ENCODE measurements around the gene NOTCH3.
A peak's percentile ranks its signal among the peaks of the same experiment; 100 is the strongest.

NOTCH3 gene

GRCh38 chr19:15161028-15161984 is 39.5 kb downstream of the NOTCH3 start:
- TF ChIP-seq, protein P1, sequence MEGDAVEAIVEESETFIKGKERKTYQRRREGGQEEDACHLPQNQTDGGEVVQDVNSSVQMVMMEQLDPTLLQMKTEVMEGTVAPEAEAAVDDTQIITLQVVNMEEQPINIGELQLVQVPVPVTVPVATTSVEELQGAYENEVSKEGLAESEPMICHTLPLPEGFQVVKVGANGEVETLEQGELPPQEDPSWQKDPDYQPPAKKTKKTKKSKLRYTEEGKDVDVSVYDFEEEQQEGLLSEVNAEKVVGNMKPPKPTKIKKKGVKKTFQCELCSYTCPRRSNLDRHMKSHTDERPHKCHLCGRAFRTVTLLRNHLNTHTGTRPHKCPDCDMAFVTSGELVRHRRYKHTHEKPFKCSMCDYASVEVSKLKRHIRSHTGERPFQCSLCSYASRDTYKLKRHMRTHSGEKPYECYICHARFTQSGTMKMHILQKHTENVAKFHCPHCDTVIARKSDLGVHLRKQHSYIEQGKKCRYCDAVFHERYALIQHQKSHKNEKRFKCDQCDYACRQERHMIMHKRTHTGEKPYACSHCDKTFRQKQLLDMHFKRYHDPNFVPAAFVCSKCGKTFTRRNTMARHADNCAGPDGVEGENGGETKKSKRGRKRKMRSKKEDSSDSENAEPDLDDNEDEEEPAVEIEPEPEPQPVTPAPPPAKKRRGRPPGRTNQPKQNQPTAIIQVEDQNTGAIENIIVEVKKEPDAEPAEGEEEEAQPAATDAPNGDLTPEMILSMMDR (conservative IDR thresholded peaks at IDR 0.05; ENCODE audit: low read length), result peak; percentile 62
- DNase-seq (ENCODE audit: low read depth), result peak; percentile 46
- H3K4me3 ChIP-seq (ENCODE audit: low read length), result no peak overlapping the region

DNA sequence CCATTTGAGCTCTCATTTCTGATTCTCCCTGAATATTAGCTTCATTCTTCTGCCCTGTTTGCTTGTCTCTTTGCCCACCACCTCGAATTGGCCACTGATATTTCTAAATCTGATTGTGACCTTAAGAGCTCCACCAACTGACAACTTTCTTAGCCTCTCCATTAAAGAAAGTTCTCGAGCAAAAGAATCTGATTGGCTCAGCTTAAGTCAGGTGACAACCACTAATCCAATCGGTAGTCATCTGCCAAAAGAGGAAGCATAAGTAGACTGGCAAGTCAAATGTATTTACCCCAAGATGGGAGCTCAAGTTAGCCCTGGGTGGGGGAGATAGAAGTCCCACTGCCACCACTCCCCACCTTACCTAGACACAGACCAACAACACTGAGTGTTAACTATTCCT is 41.5 kb downstream of the NOTCH3 start:
- TF ChIP-seq, protein P1 (conservative IDR thresholded peaks at IDR 0.05; ENCODE audit: low read length), result no peak

DNA sequence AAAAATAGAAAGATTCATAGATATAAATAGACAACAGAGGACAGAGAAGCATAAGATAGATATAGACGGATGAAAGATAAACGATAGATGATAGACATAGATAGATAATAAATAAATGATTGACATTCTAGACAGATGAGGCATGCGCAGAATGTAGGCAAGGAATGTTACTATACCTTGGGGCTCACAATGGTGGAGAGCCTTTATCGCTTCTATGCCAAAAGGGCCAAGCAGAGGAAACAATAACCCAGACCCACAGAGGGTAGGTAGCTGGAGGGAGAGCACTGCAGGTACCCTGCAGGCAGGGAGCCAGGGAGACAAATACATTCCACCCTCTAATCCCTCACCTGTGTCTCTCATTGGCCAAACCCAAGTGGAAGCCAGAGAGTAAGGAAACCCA is 44.4 kb downstream of the NOTCH3 start:
- DNase-seq (ENCODE audit: low read depth), result no peak
- TF ChIP-seq, protein P1 (conservative IDR thresholded peaks at IDR 0.05; ENCODE audit: low read length), result no peak
- H3K4me3 ChIP-seq (ENCODE audit: low read length), result no peak overlapping the region

More for the DNA sequence above, 41.5 kb downstream of the NOTCH3 start:
- DNase-seq (ENCODE audit: low read depth), result peak; percentile 17
- no peak overlapping the region for H3K4me3 ChIP-seq (ENCODE audit: low read length)

DNA sequence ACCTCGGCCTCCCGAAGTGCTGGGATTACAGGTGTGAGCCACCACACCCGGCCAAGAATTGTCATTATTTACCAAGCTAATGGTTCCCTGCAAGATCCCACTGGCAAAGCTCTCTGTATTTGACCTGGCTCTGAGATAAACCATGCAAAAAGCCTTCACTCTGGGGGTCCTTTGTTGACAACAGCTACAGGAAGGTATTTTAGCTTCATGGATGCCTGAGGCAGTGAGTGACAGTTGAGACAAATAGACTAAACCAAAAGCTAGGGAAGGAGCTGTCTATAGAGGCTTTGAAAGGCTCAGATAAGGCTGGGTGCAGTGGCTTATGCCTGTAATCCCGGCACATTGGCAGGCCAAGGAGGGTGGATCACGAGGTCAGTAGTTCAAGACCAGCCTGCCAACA is 45.5 kb downstream of the NOTCH3 start:
- H3K4me3 ChIP-seq (ENCODE audit: low read length), result no peak overlapping the region
- TF ChIP-seq, protein P1 (conservative IDR thresholded peaks at IDR 0.05; ENCODE audit: low read length), result no peak
- no peak for DNase-seq (ENCODE audit: low read depth)

- DNase-seq (ENCODE audit: low read depth), result peak; percentile 39
- TF ChIP-seq, protein P1 (conservative IDR thresholded peaks at IDR 0.05; ENCODE audit: low read length), result peak; percentile 69
Observed at GRCh38 chr19:15154002-15154612, 46.7 kb downstream of the NOTCH3 start.

GRCh38 chr19:15149737-15150136 is 51.1 kb downstream of the NOTCH3 start:
- DNase-seq (ENCODE audit: low read depth), result no peak
- H3K4me3 ChIP-seq (ENCODE audit: low read length), result no peak overlapping the region
- TF ChIP-seq, protein P1 (conservative IDR thresholded peaks at IDR 0.05; ENCODE audit: low read length), result no peak

More at GRCh38 chr19:15154002-15154612, 46.7 kb downstream of the NOTCH3 start:
- no peak overlapping the region for H3K4me3 ChIP-seq (ENCODE audit: low read length)

All from AG10803 (cell line).